Naive B cell (primary cell): ENCODE data around the gene ATP6AP1. TPM values are rescaled to one million over a fixed set of nuclear protein-coding genes. Genes with fewer than 3 reads are reported as not detected.

Experiments used
- ATAC-seq, 2 donors: fragments of 150-1000 bp; cut with Tn5 transposase; 2 replicates each; pipeline ENCODE4 v1.10.0; 2021; ENCODE audit warnings: low read depth in 2 of 2, mild to moderate bottlenecking in 2 of 2, moderate library complexity in 2 of 2
- DNase-seq: peaks from one replicate; pipeline ENCODE4 v3.0.0; 2022
- H3K27ac Mint-ChIP-seq, 6 donors: one replicate each; pipeline ENCODE4 v1.8.0; 2020 to 2022; ENCODE audit warnings: mild to moderate bottlenecking in 6 of 6, mixed read lengths in 6 of 6, moderate library complexity in 5 of 6, inconsistent platforms in 2 of 6
- H3K27me3 Mint-ChIP-seq, 3 donors: one replicate each; pipeline ENCODE4 v1.8.0; 2021 to 2022; ENCODE audit warnings: mixed read lengths in 3 of 3, mild to moderate bottlenecking in 1 of 3
- H3K36me3 Mint-ChIP-seq, 2 donors: one replicate each; pipeline ENCODE4 v1.8.0; 2020 to 2022; ENCODE audit warnings: mixed read lengths in 2 of 2, inconsistent platforms in 1 of 2, mild to moderate bottlenecking in 1 of 2
- H3K4me1 Mint-ChIP-seq, 3 donors: one replicate each; pipeline ENCODE4 v1.8.0; 2020 to 2022; ENCODE audit warnings: mixed read lengths in 3 of 3, inconsistent platforms in 1 of 3, mild to moderate bottlenecking in 1 of 3, moderate library complexity in 1 of 3
- H3K4me3 Mint-ChIP-seq, 8 donors: one replicate each; pipeline ENCODE4 v1.8.0; 2020 to 2022; ENCODE audit warnings: mild to moderate bottlenecking in 8 of 8, mixed read lengths in 8 of 8, moderate library complexity in 8 of 8, inconsistent platforms in 2 of 8
- H3K9me3 Mint-ChIP-seq, 7 donors: one replicate each; pipeline ENCODE4 v1.8.0; 2020 to 2022; ENCODE audit warnings: mixed read lengths in 7 of 7, mild to moderate bottlenecking in 5 of 7, inconsistent platforms in 2 of 7, moderate library complexity in 1 of 7
- polyA plus RNA-seq, 6 donors: library from polyadenylated mRNA; unstranded; fragments of 300-500 nt; fragmentation: Illumina TruSeq; gene quantifications; one replicate each; pipeline ENCODE4 v1.2.3, GENCODE V29; 2021; ENCODE audit warnings: low read depth in 6 of 6

The ATP6AP1 gene
- polyA plus RNA-seq, 6 donors from 2014 or later: 81.8 to 173 (median 88.7) TPM

DNA sequence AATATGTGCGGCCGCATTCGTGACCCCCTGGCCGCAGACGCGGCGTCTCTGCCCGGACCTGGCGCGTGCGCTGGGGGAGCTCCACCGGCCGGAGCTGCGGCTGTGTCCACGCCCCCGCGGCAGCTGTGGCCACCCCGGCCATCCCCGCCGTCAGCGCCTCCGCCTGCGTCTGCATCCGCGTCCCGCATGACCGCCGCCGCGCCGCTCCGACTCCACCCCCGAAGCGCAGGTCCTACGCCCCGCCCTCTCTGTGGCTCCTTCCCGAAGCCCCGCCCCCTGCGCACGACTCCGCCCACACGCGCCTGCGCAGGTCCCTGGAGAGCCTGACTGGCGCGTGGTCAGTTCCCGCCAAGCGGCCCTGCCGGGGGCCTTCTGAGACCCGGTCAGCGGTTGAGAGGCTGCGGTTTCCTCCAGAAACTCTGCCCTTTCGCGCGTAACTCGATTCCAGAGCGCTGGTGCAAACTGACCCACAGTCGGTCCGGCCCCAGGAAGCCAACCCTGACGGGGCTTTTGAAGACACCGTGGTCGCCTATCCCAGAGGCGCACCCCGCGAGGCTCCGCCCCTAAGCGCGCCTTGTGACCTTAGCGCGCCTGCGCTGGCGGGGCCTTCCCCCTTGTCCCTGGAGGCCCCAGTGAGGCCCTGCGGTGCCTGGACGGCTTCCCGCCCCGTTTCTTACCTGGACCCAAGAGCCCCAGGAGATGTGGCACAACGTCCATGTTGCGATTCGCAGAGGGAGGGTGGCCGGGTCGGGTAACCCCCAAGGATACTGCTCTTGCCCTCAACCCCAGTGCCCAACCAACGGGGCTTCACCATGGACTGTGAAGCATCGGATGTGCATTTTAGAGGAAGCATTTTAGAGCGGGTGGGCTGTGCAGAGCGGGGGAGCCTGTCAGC lies 50.5 kb downstream of the ATP6AP1 start, which contains the start of gene LAGE3:
LAGE3 (minus strand) TSS at position 554 of the 895 bp plus-strand sequence; CDS start at position 188, 366 bp downstream.
- H3K4me3 Mint-ChIP-seq: peak within 1 kb of the TSS; percentile 79 to 93 (median 88)
- peak; percentile 85 to 86 for ATAC-seq
- H3K4me1 Mint-ChIP-seq: peaks cover 14 to 26% (median 20%) of the 10 kb centered on the region in 3 donors
- H3K27ac Mint-ChIP-seq: peak within 1 kb of the TSS; percentile 94 to 98 (median 97)
- H3K9me3 Mint-ChIP-seq: peaks cover 0 to 1% (median 0%) of the 10 kb centered on the region in 7 donors
- peak; percentile 93 for DNase-seq
- no peaks in the 10 kb centered on the region for H3K36me3 Mint-ChIP-seq
- H3K27me3 Mint-ChIP-seq: no peaks in the 10 kb centered on the region

DNA sequence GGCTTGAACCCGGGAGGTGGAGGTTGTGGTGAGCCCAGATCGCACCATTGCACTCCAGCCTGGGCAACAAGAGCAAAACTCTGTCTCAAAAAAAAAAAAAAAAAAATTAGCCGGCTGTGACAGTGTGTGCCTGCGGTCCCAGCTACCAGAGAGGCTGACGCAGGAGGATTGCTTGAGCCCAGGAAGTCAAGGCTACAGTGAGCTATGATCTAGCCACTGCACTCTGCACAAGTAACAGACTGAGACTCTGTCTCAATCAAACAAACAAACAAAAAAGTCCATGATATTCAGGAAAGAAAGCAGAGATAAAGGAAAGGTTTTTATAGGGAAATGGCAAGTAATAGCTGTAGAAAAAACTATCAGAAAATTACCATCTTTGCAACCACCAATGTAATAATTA lies 52.7 kb downstream of the ATP6AP1 start:
- ATAC-seq: no peak

DNA sequence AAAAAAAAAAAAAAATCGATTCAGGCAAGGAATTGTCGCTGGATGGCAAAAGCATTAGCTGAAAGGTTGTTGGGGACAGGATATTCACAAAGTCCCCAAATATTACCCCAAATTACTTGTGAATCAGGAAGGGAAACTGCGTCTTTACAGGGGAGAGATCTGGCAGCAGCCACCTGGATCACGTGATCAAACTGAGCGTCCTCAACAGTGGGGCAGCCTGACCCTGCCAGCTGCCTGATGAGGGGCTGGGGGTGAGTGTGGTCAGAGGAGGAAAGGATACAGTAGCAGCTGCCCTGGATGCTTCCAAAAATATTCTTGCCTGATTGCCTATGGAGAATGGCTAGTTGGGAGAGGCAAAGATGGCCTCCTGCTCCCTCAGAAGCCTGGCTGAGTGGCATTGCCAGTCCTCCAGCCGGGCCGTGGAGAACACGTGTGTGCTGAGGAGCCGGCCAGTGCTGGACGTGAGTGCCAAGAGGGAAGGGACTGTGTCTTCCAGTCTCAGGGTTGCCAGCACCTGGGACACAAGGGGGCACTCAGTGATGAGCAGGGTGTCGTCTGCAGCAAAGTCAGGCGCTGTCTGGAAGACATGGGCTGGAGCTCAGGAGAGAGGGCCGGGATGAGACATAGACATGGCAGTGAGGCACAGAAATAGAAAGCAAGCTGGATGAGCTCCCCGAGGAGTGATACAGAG lies 53.6 kb downstream of the ATP6AP1 start:
- no peak overlapping the region for H3K27ac Mint-ChIP-seq
- no peaks in the 10 kb centered on the region for H3K36me3 Mint-ChIP-seq
- H3K9me3 Mint-ChIP-seq: peaks cover 0 to 1% (median 0%) of the 10 kb centered on the region in 7 donors

More for the DNA sequence above, 52.7 kb downstream of the ATP6AP1 start:
- H3K4me1 Mint-ChIP-seq: peaks cover 14 to 30% (median 20%) of the 10 kb centered on the region in 3 donors
- H3K27ac Mint-ChIP-seq: no peak overlapping the region
- DNase-seq: no peak
- peak overlapping the region in 2 of 8 donors; percentile 38 to 43 for H3K4me3 Mint-ChIP-seq
- no peaks in the 10 kb centered on the region for H3K27me3 Mint-ChIP-seq
- H3K36me3 Mint-ChIP-seq: no peaks in the 10 kb centered on the region
- H3K9me3 Mint-ChIP-seq: peaks cover 0 to 1% (median 0%) of the 10 kb centered on the region in 7 donors

DNA sequence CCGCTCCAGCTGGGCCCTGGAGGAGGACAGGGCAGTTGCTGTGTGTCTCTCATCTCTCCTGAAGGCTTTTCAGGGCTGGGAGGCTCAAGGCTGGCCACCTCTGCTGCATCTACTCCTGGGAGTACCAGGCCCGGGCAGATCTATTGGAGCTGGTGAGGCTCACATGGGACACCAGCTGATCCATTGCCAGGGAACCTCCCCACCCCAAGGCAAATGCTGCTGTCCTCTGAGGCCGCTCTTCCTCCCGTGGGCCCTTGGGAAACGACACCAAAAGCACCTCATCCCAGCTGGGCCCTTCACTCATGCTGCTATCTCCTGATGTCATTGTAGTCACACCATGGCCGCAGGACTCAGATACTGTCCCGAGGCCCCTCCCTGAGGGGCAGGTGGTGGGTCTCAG lies 54.3 kb downstream of the ATP6AP1 start:
- peaks cover 14 to 29% (median 21%) of the 10 kb centered on the region in 3 donors for H3K4me1 Mint-ChIP-seq
- H3K9me3 Mint-ChIP-seq: peaks cover 0 to 1% (median 0%) of the 10 kb centered on the region in 7 donors
- no peak overlapping the region for H3K27ac Mint-ChIP-seq
- no peaks in the 10 kb centered on the region for H3K27me3 Mint-ChIP-seq
- no peaks in the 10 kb centered on the region for H3K36me3 Mint-ChIP-seq
- ATAC-seq (no peak), DNase-seq (no peak)
- peak overlapping the region in 1 of 8 donors; percentile 47 for H3K4me3 Mint-ChIP-seq

More for the DNA sequence above, 53.6 kb downstream of the ATP6AP1 start:
- H3K27me3 Mint-ChIP-seq: no peaks in the 10 kb centered on the region
- peak overlapping the region in 3 of 8 donors; percentile 12 to 53 (median 35) for H3K4me3 Mint-ChIP-seq
- ATAC-seq (no peak), DNase-seq (no peak)
- H3K4me1 Mint-ChIP-seq: peaks cover 14 to 29% (median 20%) of the 10 kb centered on the region in 3 donors

DNA sequence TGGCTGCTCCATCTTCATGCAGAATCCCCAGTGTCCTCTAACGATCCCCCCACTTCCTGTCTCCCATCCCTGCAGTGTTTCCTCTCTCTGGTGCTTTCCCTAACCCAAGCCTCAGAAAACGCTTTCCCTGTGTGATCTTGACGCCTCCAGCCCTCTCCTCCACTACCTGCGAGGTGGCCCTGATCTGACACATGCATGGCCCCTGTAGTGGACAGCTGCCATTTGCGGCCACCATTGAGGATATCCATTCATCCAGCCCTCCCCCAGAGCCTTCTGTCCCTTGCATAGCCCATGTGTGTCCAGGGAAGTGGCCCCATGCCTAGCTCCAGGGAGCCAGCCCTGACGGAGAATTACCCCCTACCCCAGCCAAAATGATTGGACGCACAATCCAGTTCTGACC lies 54.8 kb downstream of the ATP6AP1 start:
- Mint-ChIP-seq H3K4me3 (peak overlapping the region in 2 of 8 donors; percentile 47 to 72), H3K27ac (peak overlapping the region in 2 of 6 donors; percentile 60 to 78), H3K36me3 (no peaks in the 10 kb centered on the region), H3K27me3 (no peaks in the 10 kb centered on the region), H3K9me3 (peaks cover 0 to 1% (median 0%) of the 10 kb centered on the region in 7 donors), H3K4me1 (peaks cover 18 to 30% (median 24%) of the 10 kb centered on the region in 3 donors)
- DNase-seq (no peak), ATAC-seq (no peak)

DNA sequence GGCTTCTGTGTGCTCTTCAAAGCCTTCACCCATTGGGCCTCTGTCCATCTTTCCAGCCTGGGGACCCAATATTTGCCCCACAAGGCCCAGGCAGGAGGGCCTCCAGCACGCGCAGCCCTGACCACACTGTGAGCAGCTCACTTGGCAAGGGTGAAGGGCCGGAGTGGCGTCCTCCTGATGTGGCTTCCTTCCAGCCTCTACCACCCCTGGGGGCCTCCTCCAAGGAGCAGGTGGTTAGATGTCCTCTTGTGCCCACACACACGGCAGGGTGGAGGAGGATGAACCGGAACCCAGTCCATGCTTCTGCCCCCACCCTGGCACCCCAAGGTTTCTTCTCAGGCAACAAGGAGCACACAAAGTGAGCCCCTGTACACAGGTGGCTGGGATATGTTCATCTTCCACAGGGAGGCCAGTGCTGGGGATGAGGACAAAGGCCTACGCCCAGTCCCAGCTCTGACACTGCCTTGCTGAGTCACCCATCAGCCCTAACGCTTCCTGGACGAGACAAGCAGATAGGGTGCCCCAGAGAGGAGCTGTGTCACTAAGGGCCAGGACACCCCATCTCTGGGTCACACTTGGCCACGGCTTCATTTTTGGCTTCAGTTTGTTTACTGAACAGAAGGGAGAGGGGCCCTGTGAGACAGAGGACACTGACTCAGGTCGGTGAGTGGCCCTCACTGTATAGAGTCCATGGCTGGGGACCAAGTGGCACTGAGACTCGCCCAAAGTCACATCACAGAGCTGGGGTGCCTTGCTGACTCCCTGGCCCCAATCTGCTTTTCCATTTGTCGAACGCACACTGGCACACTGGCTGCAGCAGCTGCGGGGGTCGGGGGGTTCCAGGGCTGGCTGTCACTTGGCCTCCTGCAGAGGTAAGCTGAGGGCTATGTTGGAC lies 56.0 kb downstream of the ATP6AP1 start:
- H3K4me1 Mint-ChIP-seq: peaks cover 20 to 32% (median 22%) of the 10 kb centered on the region in 3 donors
- H3K27ac Mint-ChIP-seq: peak overlapping the region in 1 of 6 donors; percentile 72
- DNase-seq (no peak), ATAC-seq (no peak)
- peak overlapping the region in 4 of 8 donors; percentile 32 to 78 (median 53) for H3K4me3 Mint-ChIP-seq
- H3K27me3 Mint-ChIP-seq: no peaks in the 10 kb centered on the region
- H3K36me3 Mint-ChIP-seq: no peaks in the 10 kb centered on the region
- H3K9me3 Mint-ChIP-seq: no peaks in the 10 kb centered on the region

DNA sequence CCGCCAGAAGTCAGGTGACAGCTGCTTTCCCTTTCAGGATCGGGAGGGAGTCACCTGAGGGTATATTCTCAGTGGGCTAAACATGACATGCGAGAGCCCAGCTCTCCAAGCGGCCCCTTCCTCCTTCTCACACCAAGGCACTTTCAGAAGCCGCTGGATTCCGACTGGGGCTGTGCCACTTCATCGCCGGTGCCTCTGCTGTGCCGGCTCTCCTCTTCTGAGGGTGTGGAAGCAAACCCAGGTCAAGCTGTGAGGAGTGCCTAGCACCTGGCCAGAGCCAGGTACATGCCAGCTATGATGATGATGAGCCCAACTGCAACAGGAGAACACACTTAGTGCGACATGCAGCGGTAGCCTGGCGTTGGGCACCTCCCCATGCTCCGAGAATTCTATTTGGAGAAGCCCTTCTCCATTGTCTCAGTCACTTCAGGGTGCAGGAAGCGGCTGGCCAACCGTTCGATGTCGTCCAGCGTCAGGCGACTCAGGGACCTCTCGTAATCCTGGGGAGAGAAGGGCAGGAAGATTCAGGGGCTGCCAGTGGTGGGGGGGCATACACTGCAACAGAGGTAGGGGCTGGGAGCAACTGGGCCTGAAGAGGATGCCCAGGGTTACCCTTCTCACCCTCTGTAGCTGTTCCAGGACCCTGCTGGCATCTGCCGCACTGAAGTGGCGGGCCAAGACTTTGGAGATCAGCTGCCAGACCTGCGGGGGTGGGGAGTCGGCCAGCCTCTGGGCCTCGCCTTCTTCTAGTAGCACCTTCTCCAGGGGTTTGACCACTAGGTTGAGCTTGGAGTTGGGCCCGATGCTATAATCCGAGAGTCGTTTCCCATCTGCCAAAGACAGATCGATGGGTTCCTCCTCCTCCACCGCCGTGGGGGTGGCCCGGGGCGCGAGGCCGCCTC lies 56.9 kb downstream of the ATP6AP1 start:
- Mint-ChIP-seq H3K4me1 (peaks cover 23 to 32% (median 25%) of the 10 kb centered on the region in 3 donors), H3K4me3 (peak overlapping the region; percentile 58 to 86 (median 72)), H3K27ac (peak overlapping the region in 3 of 6 donors; percentile 47 to 77 (median 66)), H3K36me3 (no peaks in the 10 kb centered on the region), H3K9me3 (no peaks in the 10 kb centered on the region), H3K27me3 (no peaks in the 10 kb centered on the region)
- ATAC-seq: no peak
- DNase-seq: no peak

DNA sequence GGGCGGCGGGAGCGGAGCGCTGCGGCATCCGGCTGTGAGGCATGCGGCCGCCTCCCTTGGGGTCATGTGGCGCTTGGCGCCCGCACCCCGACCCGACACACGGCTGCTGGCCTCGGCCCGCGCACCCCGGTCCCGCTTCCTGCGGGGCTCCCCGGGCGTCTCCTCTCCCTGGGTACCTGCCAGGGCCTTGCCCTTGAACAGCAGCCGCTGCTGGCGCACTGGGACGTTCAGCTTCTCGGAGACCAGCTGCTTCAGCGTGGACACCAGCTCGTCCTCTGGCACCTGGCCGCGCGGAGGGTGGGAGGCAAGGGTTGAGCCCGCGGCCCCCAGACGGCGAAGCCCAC lies 57.5 kb downstream of the ATP6AP1 start:
- H3K4me3 Mint-ChIP-seq: peak overlapping the region in 3 of 8 donors; percentile 58 to 73 (median 67)
- DNase-seq (peak; percentile 33), ATAC-seq (no peak)
- H3K4me1 Mint-ChIP-seq: peaks cover 25 to 36% (median 25%) of the 10 kb centered on the region in 3 donors
- no peak overlapping the region for H3K27ac Mint-ChIP-seq
- peaks cover 0 to 1% (median 0%) of the 10 kb centered on the region in 7 donors for H3K9me3 Mint-ChIP-seq
- H3K27me3 Mint-ChIP-seq: no peaks in the 10 kb centered on the region
- H3K36me3 Mint-ChIP-seq: no peaks in the 10 kb centered on the region

Other genes starting within 250 kb of the ATP6AP1 start
- gene OPN1MW, start 246.1 kb upstream of the ATP6AP1 start, polyA plus RNA-seq: not detected
- not detected for gene OPN1MW2, start 208.9 kb upstream of the ATP6AP1 start, polyA plus RNA-seq
- under 1 TPM in 1 of 6 donors, not detected in 5; 0.13 TPM for gene OPN1MW3, start 171.1 kb upstream of the ATP6AP1 start, polyA plus RNA-seq
- not detected for gene TEX28, start 133.6 kb upstream of the ATP6AP1 start, polyA plus RNA-seq
- gene TKTL1, start 132.9 kb upstream of the ATP6AP1 start, polyA plus RNA-seq: under 1 TPM in 5 of 6 donors, not detected in 1; 0.27 to 0.57 (median 0.38) TPM
- gene FLNA, start 54.0 kb upstream of the ATP6AP1 start, polyA plus RNA-seq: 100 to 1,000 TPM in 2 of 6 donors, 10 to 100 TPM in 4; 39.6 to 269 (median 78.3) TPM
- 10 to 100 TPM; 25.0 to 29.6 (median 27.2) TPM for gene EMD, start 49.4 kb upstream of the ATP6AP1 start, polyA plus RNA-seq
- gene RPL10, start 30.3 kb upstream of the ATP6AP1 start, polyA plus RNA-seq: 1,000 to 10,000 TPM; 3,636 to 5,147 (median 4,635) TPM
- gene DNASE1L1, start 19.4 kb upstream of the ATP6AP1 start, polyA plus RNA-seq: 10 to 100 TPM in 5 of 6 donors, 1 to 10 TPM in 1; 9.5 to 23.1 (median 14.3) TPM
- 10 to 100 TPM; 31.6 to 50.2 (median 36.6) TPM for gene TAFAZZIN, start 17.1 kb upstream of the ATP6AP1 start, polyA plus RNA-seq
- 10 to 100 TPM; 28.4 to 44.3 (median 35.5) TPM for gene GDI1, start 8.5 kb downstream of the ATP6AP1 start, polyA plus RNA-seq
- 10 to 100 TPM; 23.8 to 35.2 (median 28.2) TPM for gene FAM50A, start 15.5 kb downstream of the ATP6AP1 start, polyA plus RNA-seq
- gene PLXNA3, start 29.6 kb downstream of the ATP6AP1 start, polyA plus RNA-seq: 1 to 10 TPM in 3 of 6 donors, under 1 TPM in 3; 0.68 to 1.6 (median 0.99) TPM
- 10 to 100 TPM; 36.4 to 47.6 (median 40.9) TPM for gene LAGE3, start 50.6 kb downstream of the ATP6AP1 start, polyA plus RNA-seq
- gene UBL4A, start 57.9 kb downstream of the ATP6AP1 start, polyA plus RNA-seq: 10 to 100 TPM; 18.7 to 39.4 (median 33.0) TPM
- 10 to 100 TPM; 33.5 to 65.1 (median 38.0) TPM for gene SLC10A3, start 62.0 kb downstream of the ATP6AP1 start, polyA plus RNA-seq
- gene FAM3A, start 87.6 kb downstream of the ATP6AP1 start, polyA plus RNA-seq: 10 to 100 TPM; 13.4 to 24.1 (median 16.7) TPM
- 1 to 10 TPM; 3.3 to 6.1 (median 4.4) TPM for gene G6PD, start 118.2 kb downstream of the ATP6AP1 start, polyA plus RNA-seq
- gene IKBKG, start 118.9 kb downstream of the ATP6AP1 start, polyA plus RNA-seq: 10 to 100 TPM; 18.3 to 34.0 (median 26.5) TPM
- gene CTAG1A, start 156.5 kb downstream of the ATP6AP1 start, polyA plus RNA-seq: not detected
- not detected for gene CTAG1B, start 190.6 kb downstream of the ATP6AP1 start, polyA plus RNA-seq
- gene CTAG2, start 224.9 kb downstream of the ATP6AP1 start, polyA plus RNA-seq: not detected